NCI-H2171 (cell line): ENCODE data around the gene MACROD2.

Experiments used
- DNase-seq: peaks from one replicate; lab custom pipeline; 2025; lab: John Stamatoyannopoulos, UW

MACROD2 gene

GRCh38 chr20:14710951-14711350 lies 715.6 kb downstream of the MACROD2 start:
- no peak for DNase-seq

DNA sequence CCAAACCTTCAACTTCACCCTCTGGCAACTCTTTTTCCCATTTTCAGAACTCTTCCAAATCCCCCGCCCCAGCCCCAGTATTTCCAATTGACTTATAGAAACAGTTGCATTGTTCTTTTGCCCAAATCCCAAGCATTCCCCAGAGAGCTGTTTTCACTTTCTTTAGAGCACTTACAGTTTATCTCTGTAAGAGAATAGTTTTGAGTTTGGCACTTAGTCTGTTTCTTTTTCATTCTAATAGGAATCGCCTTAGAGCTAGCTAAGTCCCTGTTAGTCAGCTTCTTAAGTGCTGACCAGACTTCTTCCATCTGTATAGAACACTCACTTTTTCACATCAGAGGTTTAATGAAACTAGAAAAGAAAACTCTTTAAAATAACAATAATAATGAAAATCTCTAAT lies 716.3 kb downstream of the MACROD2 start:
- no peak for DNase-seq

GRCh38 chr20:14712302-14712739 lies 717.0 kb downstream of the MACROD2 start:
- no peak for DNase-seq

DNA sequence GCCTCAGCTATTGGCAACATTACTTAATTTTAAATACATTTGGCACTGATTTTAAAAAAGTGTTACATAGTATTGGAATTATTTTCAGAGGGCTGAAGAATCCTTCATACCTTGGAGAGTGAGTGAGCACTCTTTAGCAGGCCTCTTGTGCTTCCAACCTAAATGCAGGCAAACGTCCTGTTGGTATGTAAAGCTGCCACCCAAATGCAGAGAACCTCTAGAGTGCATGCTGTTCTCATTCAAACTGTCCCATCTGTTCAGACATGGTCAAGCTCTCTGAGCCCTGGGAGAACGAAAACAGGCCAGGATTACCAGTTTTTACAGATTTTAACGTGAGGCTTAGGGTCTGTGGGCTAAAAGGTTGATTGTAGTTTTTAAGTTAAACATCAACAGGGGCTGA lies 720.1 kb downstream of the MACROD2 start:
- no peak for DNase-seq

DNA sequence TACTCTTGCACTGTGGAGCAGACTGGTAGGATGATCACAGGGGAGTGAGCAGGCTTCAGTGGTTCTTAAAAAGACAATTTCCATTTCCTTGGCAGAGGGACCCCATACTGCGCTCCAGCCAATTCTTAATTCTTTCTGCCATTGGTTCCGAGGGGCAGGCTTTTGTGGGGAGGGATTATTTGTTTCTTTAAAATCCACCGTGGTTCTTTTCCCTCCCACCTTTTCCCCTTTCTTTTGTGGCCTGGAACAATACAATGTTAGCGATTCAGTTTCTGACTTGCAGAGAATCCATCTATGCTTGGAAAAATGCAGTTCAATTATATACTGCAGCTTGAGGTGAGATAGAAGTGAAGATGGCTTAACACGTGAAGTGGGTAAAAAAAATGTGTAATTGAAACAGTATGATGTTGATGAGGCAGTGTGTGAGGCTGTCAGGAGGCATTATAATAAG lies 721.1 kb downstream of the MACROD2 start:
- DNase-seq = no peak

DNA sequence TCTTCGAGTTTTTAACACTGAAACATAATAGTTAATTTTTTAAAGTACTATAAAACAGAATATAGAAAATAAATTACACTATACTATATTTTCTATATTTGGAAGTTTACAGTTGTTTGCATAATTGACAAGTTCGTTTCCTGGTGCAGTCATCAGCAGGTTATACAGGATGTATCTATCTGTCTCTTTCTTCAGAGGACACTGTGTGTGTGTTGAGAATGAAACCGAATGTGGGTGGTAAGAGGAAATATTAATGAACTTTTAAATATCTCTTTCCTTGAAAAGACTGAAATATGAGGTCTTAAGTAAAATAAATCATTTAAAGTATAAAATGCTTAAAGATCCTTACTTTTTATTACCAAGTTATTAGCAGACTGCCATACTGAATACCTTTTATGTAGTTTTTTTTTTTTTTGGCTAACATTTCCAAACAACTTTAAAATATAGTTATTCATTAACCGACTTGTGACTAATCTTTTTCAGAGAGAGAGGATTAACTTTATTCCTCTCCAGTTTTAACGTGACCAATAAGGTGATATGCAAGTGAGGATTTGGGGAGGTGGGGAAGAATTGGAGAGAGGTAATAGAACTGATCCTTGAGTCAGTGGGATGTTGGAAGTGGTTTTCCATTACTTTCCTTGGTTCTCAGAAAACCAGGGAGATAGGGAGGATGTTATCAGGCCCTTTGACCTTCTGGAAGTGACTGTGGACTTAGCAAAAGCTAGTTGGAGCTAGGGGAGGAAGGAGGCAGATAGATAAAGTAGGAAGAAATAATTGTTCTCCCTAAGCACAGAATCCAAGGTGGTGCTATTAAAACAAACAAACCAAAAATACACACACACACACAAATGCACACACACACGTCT lies 722.1 kb downstream of the MACROD2 start:
- DNase-seq = no peak

DNA sequence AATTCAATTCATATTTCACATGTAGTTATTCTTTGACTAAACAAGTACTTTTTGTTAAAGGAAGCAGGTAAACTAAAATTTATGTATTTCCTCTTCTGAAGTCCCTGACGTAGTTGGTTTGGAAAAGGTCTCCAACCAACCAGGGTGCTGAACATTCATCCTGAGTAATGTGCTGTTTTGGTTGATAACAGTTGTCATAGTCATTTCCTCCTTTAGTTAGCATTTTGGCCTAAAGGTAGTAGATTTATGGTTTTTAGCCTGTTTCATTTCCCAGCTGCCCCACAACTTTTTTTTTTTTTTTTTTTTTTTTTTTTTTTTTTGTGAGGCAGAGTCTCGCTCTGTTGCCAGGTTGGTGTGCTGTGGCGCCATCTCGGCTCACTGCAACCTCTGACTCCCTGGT lies 724.9 kb downstream of the MACROD2 start:
- no peak for DNase-seq

DNA sequence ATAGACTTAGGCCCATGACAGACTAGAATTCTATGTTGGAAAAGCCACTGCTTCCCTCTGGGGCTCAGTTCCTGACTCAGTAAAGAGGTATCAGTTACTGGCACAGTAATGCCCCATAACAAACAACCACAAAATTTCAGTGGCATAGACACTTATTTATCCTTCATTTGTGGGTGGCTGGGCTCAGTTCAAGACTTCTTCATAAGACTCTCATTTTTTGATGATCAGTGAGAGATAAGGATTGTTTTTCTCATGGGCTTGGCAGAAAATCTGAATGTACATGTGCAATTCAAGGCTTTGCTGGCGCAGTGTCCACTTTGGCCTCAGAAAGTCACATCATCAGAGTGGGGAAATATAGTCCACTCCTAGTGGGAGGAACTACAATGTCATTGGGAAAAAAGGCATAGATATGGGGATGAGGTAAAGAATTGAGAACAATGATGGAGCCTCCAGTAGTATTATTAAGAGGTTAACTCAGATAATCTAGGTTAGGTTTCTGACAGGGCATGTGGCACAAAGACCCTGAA lies 726.7 kb downstream of the MACROD2 start:
- no peak for DNase-seq

- no peak for DNase-seq
These were observed 728.3 kb downstream of the MACROD2 start for GRCh38 chr20:14723614-14724013.

DNA sequence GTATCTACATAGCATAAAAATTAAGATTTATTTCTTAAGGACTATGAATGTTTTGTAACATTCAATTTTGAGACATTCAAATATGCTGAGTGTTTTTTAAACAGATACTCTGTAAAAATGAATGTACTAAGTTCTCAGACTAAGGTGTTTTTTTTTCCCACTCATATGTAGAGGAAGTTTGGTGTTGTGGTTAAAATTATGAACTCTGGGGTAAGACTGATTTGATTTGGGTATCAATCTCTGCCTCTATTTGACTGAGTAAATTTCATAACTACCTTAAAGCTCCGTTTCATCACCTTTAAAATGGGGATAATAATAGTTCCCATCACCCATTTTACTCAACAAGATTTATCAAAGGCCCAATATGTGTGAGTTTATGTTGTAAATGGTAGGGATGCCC lies 728.7 kb downstream of the MACROD2 start:
- no peak for DNase-seq

DNA sequence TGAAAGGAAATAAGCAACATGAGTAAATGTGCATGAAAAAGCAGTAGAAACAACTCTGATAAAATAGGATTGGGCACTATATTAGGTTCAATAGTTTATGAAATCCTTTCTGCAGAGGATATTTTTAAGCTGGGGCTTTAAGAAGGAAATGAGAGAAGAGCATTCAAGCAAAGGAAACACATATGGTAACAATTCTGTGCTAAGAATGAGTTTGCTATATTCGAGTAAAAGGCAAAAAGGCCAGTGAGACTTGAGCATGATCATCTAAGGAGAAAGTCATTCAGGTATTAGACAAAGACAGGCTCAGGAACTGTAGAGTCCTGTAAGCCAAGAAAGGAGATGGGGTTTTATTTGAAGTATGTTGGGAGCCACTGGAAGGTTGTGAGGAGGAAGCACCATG lies 729.2 kb downstream of the MACROD2 start:
- no peak for DNase-seq

DNA sequence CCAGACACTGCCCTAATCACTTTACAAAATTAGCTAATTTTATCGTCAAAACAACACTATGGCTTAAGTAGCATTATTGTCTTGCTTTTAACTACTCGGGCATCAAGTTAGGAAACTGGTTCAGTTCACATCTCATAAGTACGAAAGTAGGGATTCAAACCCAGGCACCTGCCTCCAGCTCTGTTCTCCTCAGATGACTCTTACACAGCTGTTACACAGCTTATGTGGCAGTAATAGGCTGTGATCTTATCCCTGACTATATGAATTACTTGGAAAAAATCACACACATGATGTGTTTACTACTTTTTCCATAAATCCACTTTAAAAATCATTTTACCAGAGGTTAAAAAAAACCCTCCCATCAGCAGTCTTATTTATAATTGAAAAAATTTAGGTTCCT lies 731.3 kb downstream of the MACROD2 start:
- no peak for DNase-seq

- DNase-seq = no peak
These were observed 732.3 kb downstream of the MACROD2 start for GRCh38 chr20:14727485-14728150.

DNA sequence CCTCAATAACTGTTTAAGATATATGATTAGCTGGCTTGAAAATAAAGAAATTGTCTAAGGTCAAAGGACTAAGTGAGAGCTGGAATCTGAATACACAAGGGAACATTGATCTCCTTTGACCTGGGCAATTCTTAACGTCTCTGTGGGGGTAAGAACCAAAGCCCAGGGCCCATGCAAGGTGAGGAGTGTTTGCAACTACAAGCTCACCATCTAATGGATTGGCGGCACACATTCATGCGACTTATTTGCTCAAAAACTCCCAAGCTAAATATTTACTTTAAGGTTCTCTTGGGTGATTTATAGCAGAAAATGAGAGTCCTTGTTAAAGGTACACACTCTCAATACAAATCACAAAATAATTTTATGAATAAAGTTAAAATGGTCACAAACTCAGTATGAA lies 734.1 kb downstream of the MACROD2 start:
- DNase-seq = no peak

- no peak for DNase-seq
These were observed 737.0 kb downstream of the MACROD2 start for GRCh38 chr20:14732343-14732742.

GRCh38 chr20:14732996-14733395 lies 737.7 kb downstream of the MACROD2 start:
- no peak for DNase-seq

- DNase-seq = no peak
These were observed 745.1 kb downstream of the MACROD2 start for GRCh38 chr20:14740380-14740779.

- DNase-seq = no peak
These were observed 746.3 kb downstream of the MACROD2 start for GRCh38 chr20:14741616-14742015.

- no peak for DNase-seq
These were observed 749.4 kb downstream of the MACROD2 start for GRCh38 chr20:14744723-14745122.

DNA sequence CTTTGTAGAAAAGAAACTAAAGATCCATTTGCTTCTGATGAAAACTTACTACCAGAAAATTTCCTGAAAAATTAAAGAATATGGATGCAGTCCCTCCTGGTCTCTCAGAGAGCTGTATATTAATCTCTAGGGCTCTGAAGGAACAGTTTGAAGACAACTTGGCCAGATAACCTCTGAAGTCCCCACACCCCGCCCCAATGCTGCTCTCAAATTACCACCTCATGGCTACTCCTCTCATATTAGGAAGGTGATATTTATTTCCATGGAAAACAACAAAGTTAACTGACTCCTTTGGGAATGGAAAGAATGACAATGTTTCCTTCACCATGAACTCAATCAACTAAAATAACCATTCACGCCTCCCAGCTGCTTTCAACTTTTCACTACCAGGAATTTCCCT lies 750.5 kb downstream of the MACROD2 start:
- peak; percentile 32 for DNase-seq

DNA sequence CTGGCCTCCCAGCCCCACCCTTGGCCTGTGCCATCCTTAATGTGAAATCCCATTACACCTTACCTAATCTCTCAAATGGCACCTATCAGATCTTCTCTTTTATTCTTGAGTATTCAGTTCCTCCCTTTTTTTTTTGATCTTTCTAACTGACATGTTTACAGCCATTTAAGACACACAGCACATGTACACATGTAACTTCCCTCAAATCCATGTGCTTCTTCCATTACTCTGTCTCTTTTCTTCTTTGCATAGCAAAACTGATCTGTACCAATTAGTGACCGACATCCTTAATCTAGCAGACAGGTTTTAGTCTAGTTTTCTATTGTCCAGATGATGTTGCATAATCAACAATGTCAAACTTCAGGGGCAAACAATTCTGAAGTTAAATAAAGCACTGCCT lies 755.9 kb downstream of the MACROD2 start:
- no peak for DNase-seq

GRCh38 chr20:14757728-14758127 lies 762.4 kb downstream of the MACROD2 start:
- no peak for DNase-seq

GRCh38 chr20:14758356-14758755 lies 763.0 kb downstream of the MACROD2 start:
- no peak for DNase-seq
